HG02642 (cell line): ENCODE results near the gene DCDC2.
A peak's percentile ranks its signal among the peaks of the same experiment; 100 is the strongest.
"Not testable (repeated sequence)": the region's sequence is repeated elsewhere in the genome, so short reads cannot be mapped to it uniquely, and the experiment has no call there.

ENCODE experiments used
- ATAC-seq: cut with Tn5 transposase; IDR thresholded peaks from one replicate; pipeline ENCODE4 v1.9.1; 2021; ENCODE audit warnings: mild to moderate bottlenecking; ENCODE audit not compliant: unreplicated experiment, poor library complexity

The DCDC2 gene

GRCh38 chr6:24329022-24329421 is 28.8 kb downstream of the DCDC2 start:
- no peak for ATAC-seq

- ATAC-seq, result no peak
Measured at GRCh38 chr6:24327756-24328155, 30.1 kb downstream of the DCDC2 start.

GRCh38 chr6:24325978-24326377 is 31.9 kb downstream of the DCDC2 start:
- ATAC-seq, result no peak

- ATAC-seq, result no peak
Measured at GRCh38 chr6:24324617-24325016, 33.2 kb downstream of the DCDC2 start.

GRCh38 chr6:24323632-24324337 is 34.1 kb downstream of the DCDC2 start:
- no peak for ATAC-seq

- ATAC-seq, result no peak
Measured at GRCh38 chr6:24322924-24323323, 34.9 kb downstream of the DCDC2 start.

GRCh38 chr6:24322446-24322845 is 35.4 kb downstream of the DCDC2 start:
- not testable (repeated sequence) for ATAC-seq

- no peak for ATAC-seq
Measured at GRCh38 chr6:24321538-24322162, 36.2 kb downstream of the DCDC2 start.

- no peak for ATAC-seq
Measured at GRCh38 chr6:24313251-24314141, 44.4 kb downstream of the DCDC2 start.

GRCh38 chr6:24311775-24312174 is 46.1 kb downstream of the DCDC2 start:
- ATAC-seq, result not testable (repeated sequence)

GRCh38 chr6:24307881-24308280 is 50.0 kb downstream of the DCDC2 start:
- no peak for ATAC-seq

- no peak for ATAC-seq
Measured at GRCh38 chr6:24306936-24307335, 50.9 kb downstream of the DCDC2 start.

- ATAC-seq, result no peak
Measured at GRCh38 chr6:24306038-24306437, 51.8 kb downstream of the DCDC2 start.

GRCh38 chr6:24296944-24297343 is 60.9 kb downstream of the DCDC2 start:
- ATAC-seq, result no peak

- not testable (repeated sequence) for ATAC-seq
Measured at GRCh38 chr6:24293852-24294251, 64.0 kb downstream of the DCDC2 start.

- no peak for ATAC-seq
Measured at GRCh38 chr6:24287239-24287638, 70.6 kb downstream of the DCDC2 start.

GRCh38 chr6:24284006-24284405 is 73.9 kb downstream of the DCDC2 start:
- ATAC-seq, result no peak

- ATAC-seq, result peak; percentile 76
Measured at GRCh38 chr6:24283043-24283985, 74.5 kb downstream of the DCDC2 start.

GRCh38 chr6:24274441-24275083 is 83.3 kb downstream of the DCDC2 start:
- no peak for ATAC-seq
